Esophagus squamous epithelium (tissue), 4 donors: ENCODE data around the gene DOHH.

Source experiments
- CTCF ChIP-seq, 6 experiments: fragments of 450-650 bp in 4 of 6; fragments of 200-600 bp in 2 of 6; sonication (generic) in 2 of 6; IDR thresholded peaks; one replicate each; pipeline ENCODE4 v1.5.1; 2016 to 2019; ENCODE audit warnings: antibody characterized with exemption in 6 of 6, mild to moderate bottlenecking in 4 of 6, moderate library complexity in 4 of 6
- POLR2A ChIP-seq, 4 donors: fragments of 450-650 bp; IDR thresholded peaks; one replicate each; pipeline ENCODE4 v1.6.1; 2017; ENCODE audit warnings: antibody characterized with exemption in 4 of 4, mild to moderate bottlenecking in 4 of 4, moderate library complexity in 3 of 4

GRCh38 chr19:3537438-3538240 lies 37.2 kb upstream of the DOHH start:
- no peak for TF ChIP-seq CTCF (IDR thresholded peaks at IDR 0.05)
- TF ChIP-seq POLR2A (IDR thresholded peaks at IDR 0.05), result no peak
